LNCAP (cell line): Measurements from ENCODE around the gene DUOXA1.
A peak's percentile ranks its signal among the peaks of the same experiment; 100 is the strongest.

ENCODE experiments used
- TF ChIP-seq, protein P1 (sequence below): fragments of 450-650 bp; IDR thresholded peaks from 2 replicates; pipeline ENCODE4 v1.5.1; 2017; ENCODE audit warnings: mild to moderate bottlenecking

Gene DUOXA1

DNA sequence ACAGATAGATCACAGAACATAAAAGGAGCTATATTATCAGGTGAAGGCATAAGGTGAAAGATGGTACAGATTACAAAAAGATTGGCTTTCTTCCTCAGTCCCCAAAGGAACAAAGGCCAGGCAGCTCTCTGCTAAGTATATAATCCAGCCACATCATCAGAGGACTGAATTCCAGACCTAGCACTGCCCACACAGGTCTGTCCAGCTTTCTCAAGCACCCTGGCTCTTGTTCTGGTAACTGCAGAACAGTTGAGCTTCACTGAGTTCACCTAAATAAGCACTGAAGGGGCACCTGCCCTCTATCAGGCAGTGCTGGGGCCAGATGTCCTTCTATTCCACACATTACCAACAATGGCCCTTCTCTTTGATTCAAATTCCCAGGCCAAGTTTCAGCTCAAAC, 6.3 kb downstream of the DUOXA1 start:
- TF ChIP-seq, protein P1, sequence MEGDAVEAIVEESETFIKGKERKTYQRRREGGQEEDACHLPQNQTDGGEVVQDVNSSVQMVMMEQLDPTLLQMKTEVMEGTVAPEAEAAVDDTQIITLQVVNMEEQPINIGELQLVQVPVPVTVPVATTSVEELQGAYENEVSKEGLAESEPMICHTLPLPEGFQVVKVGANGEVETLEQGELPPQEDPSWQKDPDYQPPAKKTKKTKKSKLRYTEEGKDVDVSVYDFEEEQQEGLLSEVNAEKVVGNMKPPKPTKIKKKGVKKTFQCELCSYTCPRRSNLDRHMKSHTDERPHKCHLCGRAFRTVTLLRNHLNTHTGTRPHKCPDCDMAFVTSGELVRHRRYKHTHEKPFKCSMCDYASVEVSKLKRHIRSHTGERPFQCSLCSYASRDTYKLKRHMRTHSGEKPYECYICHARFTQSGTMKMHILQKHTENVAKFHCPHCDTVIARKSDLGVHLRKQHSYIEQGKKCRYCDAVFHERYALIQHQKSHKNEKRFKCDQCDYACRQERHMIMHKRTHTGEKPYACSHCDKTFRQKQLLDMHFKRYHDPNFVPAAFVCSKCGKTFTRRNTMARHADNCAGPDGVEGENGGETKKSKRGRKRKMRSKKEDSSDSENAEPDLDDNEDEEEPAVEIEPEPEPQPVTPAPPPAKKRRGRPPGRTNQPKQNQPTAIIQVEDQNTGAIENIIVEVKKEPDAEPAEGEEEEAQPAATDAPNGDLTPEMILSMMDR = no peak

DNA sequence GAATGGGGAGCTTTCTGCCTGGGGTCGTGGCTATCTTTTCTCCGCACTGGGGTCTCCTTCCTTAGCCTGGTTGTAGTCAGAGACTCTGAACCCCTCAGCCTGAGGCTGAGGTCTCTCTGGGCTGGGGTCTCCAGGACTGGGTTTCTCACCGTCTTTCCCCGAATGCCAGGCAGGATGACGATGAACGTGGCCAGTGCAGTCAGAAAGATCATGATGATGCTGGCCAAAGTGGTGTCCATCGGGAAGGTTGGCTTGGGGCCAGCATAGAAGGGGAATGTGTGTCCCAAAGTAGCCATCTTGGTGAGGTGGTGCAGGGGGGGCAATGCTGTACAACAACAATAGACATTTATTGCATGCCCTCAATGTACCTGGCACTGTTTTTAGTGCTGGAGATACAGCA, 7.0 kb downstream of the DUOXA1 start:
- TF ChIP-seq, protein P1 = no peak

DNA sequence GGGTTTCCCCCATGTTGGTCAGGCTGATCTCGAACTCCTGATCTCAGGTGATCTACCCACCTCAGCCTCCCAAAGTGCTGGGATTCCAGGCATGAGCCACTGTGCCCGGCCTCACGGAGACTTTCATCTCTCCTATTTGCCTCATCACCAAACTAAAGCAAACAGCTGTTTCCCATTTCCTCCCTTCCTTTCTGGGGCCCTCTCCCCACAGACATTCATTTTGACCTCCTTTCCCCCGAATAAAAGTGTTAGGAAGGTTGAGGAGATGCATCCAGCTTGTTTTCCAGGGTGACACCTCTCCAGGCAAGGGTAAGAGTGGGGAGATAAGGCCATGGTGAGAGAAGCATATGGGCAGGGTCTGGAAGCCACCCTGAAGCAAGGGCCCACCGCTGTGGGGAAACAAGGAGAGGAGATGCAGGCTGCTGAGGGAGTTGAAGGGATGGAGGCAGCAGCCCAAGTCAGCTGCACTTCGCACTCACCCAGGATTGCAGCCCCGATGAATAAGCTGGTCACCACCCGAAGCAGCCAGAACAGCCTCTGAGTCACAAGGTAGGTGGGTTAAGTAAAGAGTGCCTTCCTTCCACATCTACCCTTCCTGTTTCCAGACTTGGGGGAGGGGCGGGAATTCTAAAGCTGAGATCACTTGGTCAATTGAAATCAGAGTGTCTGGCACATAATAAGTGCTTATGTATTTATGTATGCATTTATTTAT, 7.8 kb downstream of the DUOXA1 start:
- TF ChIP-seq, protein P1 = no peak

DNA sequence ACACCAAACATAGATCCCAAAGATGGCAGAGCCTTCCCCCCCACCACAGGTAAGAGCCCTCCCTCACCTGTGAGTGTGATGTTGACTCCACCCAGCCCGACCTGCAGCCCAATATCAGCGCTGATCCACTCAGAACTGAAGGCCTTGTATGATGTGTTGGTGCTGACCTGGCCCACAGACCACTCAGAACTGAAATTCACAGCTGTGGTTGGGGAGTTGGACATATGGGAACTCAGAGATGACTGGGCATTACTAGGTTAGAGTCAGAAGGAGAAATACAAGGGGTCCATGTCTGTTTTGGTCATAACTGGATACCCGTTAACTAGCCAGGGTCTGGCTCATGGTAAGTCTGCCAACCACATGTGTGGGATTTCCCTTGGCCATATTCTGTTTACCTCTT, 8.7 kb downstream of the DUOXA1 start:
- TF ChIP-seq, protein P1 = no peak

DNA sequence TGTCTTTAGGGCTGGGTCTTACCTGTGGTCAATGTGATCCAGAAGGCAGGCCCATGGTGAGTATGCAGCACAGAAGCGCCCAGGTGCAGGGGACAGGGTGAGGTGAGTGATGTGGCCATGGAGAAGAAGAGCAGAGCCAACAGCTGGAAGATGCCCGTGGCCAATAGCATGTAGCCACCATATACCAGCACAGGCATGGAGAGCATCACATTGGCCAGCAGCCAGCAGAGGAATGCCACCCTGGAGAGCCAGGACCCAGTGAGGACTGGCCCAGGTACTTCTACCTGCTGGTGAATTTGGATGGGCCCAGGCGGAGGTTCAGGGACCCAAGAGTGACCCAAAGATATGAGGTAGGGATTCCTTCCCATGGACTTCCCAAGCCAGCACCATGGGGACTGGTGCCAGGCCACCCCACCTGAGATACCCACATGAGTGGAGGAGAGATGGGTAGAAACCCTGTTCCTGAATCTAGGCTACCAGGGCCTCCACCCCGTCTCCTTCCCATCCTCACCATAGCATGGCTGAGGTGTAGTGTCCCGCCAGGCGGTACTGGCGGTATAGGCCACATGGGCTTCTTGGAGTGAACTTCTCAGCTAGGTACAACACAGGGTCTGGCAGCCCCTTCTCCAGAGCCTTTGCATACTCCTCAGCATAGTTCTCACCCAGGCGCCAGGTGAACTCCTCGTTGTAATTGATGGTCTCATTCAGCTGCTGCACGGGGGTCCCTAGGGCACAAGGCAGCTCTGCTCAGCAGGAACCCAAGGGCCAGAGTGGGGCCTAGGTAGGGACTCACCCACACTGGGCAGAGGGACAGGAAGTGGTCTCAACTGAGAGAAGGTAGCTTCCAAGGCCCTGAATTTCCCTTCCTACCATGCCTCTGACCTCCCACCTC, 9.4 kb downstream of the DUOXA1 start:
- TF ChIP-seq, protein P1 = no peak

DNA sequence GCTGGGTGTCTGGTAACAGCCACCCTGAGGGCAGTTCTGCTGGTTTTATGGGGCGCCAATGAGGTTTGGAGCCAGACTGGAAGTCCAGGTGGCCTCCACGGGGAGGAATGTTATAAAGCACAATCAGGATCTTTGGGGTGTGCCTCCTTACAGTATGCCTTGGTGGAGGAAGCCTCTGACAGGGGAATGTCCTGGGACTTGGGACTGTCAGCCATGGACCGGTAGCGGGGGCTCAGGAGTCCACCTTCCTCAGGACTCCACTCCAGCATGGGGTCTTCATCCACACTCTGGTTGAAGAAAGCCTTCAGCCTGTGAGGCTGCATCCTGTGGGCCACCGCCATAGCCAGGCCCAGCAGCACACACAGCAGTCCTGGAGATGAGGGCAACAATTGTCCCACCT, 10.7 kb downstream of the DUOXA1 start:
- TF ChIP-seq, protein P1 = no peak

DNA sequence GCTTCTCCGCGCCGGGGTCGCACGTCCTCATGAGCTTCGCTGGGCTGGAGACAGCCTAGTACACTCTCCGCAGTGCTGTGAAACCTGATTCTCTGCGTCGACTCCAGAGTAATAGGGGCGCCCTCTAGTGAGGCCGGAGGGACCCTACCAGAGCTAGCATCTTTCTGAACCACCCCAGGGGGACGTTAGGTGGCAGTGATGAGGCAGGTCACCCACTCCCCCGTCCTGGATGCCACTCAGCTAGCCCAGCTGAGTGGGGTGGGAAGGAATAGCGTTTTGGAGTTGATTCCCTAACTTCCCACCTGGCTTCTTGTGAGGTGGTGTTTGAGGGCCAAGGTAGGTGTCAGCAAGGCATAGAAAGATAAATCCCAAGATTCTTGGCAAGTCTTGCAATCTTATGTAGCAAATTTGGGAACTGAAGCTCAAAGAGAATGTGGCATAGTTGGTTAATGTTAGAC, 11.5 kb downstream of the DUOXA1 start:
- TF ChIP-seq, protein P1 = peak; percentile 100
